Keratinocyte (primary cell): Measurements from ENCODE around the gene MED7.

ENCODE experiments used
- EZH2 ChIP-seq: IDR thresholded peaks from one replicate; pipeline ENCODE4 v1.6.1; 2012; ENCODE audit warnings: inconsistent platforms, mild to moderate bottlenecking, low read length, moderate library complexity
- TF ChIP-seq, protein P1 (sequence below), 3 experiments: IDR thresholded peaks in 1 of 3; conservative IDR thresholded peaks in 1 of 3; optimal IDR thresholded peaks in 1 of 3; 2 replicates in 2 of 3; 3 replicates in 1 of 3; pipeline versions ENCODE3 to v1.5.1; 2011; ENCODE audit warnings: low read length in 3 of 3, mild to moderate bottlenecking in 3 of 3, moderate library complexity in 2 of 3, control low read depth in 1 of 3, inconsistent platforms in 1 of 3; ENCODE audit not compliant: insufficient read depth in 2 of 3; ENCODE audit errors: extremely low read depth in 1 of 3

DNA sequence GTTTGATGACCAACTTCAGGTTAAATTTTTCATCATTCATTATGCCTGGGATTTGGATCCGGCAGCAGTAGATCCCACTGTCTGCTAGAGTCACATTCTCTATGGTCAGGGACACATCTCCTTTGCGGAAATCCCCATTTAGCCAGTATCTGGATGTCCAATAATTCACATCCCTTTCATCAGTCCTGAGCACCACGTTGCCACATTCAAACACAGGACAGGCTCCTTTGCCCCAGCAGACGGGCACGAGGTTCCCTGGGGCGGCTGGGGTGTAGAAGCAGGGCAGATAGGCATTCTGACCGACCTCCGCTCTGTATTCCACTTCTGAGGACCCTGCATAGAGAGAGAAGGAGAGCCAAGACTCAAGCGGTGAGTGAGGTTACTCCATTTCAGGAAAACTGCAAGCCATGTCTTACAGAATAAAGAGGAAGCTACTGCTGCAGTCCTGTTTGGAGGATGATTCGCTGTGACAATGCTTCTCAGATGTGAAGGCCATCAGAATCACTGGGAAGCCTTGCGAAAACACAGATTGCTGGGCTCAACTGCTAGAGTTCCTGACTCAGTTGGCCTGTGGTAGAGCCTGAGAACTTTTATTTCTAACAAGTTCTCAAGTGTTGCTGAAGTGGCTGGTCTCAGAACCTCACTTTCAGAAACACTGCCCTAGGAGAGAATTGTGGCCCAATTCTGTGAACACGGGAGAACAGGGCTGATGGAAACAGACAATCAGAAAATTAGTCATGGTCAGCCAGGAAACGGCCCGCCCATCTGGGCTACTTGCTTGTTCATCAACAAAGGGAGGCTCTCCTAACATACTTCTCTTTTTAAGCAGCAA is 35.8 kb downstream of the MED7 start:
- TF ChIP-seq, protein P1, sequence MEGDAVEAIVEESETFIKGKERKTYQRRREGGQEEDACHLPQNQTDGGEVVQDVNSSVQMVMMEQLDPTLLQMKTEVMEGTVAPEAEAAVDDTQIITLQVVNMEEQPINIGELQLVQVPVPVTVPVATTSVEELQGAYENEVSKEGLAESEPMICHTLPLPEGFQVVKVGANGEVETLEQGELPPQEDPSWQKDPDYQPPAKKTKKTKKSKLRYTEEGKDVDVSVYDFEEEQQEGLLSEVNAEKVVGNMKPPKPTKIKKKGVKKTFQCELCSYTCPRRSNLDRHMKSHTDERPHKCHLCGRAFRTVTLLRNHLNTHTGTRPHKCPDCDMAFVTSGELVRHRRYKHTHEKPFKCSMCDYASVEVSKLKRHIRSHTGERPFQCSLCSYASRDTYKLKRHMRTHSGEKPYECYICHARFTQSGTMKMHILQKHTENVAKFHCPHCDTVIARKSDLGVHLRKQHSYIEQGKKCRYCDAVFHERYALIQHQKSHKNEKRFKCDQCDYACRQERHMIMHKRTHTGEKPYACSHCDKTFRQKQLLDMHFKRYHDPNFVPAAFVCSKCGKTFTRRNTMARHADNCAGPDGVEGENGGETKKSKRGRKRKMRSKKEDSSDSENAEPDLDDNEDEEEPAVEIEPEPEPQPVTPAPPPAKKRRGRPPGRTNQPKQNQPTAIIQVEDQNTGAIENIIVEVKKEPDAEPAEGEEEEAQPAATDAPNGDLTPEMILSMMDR (optimal IDR thresholded peaks at IDR 0.05 in 1 of 3, IDR thresholded peaks at IDR 0.05 in 1 of 3, conservative IDR thresholded peaks at IDR 0.05 in 1 of 3; ENCODE audit: extremely low read depth in 1 of 3, insufficient read depth in 2 of 3, low read length in 3 of 3): no peak
- TF ChIP-seq EZH2: no peak
